SU-DHL-6 (cell line): ENCODE data around the gene LAMA2.

ENCODE experiments used
- H2AFZ ChIP-seq: fragments of 200-600 bp; sonication (generic); 2 replicates; pipeline ENCODE4 v1.6.1; 2014; ENCODE audit warnings: low read depth, mild to moderate bottlenecking, moderate library complexity, mixed read lengths, antibody characterized with exemption, low read length; ENCODE audit not compliant: severe bottlenecking
- H3F3A ChIP-seq: fragments of 200-600 bp; shearing (Covaris generic); 2 replicates; pipeline ENCODE4 v1.6.0; 2016; ENCODE audit warnings: antibody characterized with exemption, mild to moderate bottlenecking; ENCODE audit not compliant: insufficient read depth
- H3K27ac ChIP-seq: fragments of 200-600 bp; sonication (generic); 2 replicates; pipeline ENCODE4 v1.5.1; 2016; ENCODE audit warnings: low read depth, mild to moderate bottlenecking, low read length, moderate library complexity, mixed read lengths
- H3K27me3 ChIP-seq: fragments of 200-600 bp; sonication (generic), shearing (Covaris generic); 2 replicates; pipeline ENCODE4 v1.6.0; 2014; ENCODE audit warnings: mild to moderate bottlenecking, low read length
- H3K36me3 ChIP-seq: fragments of 200-600 bp; sonication (generic); 2 replicates; pipeline ENCODE4 v1.6.1; 2014; ENCODE audit warnings: mild to moderate bottlenecking, low read length, mixed read lengths
- H3K4me2 ChIP-seq: fragments of 300-600, 200-600 bp; shearing (Covaris generic), sonication (generic); 2 replicates; pipeline ENCODE4 v1.6.0; 2014; ENCODE audit warnings: low read length, low read depth, mild to moderate bottlenecking; ENCODE audit not compliant: poor library complexity, severe bottlenecking
- H3K4me3 ChIP-seq: fragments of 200-600 bp; sonication (generic); 2 replicates; pipeline ENCODE4 v1.5.1; 2014; ENCODE audit warnings: antibody characterized with exemption, low read length, mild to moderate bottlenecking, mixed read lengths; ENCODE audit not compliant: insufficient read depth, poor library complexity, severe bottlenecking
- H3K79me2 ChIP-seq: fragments of 200-600 bp; sonication (generic); 2 replicates; pipeline ENCODE4 v1.6.1; 2014; ENCODE audit warnings: mild to moderate bottlenecking, low read length, moderate library complexity; ENCODE audit not compliant: insufficient read depth
- H3K9ac ChIP-seq: fragments of 200-600 bp; sonication (generic); 2 replicates; pipeline ENCODE4 v1.7.0; 2014; ENCODE audit warnings: mild to moderate bottlenecking, low read length
- H3K9me2 ChIP-seq: fragments of 200-600 bp; sonication (generic); replicated peaks from 2 replicates; pipeline ENCODE4 v1.6.1; 2014; ENCODE audit warnings: low read length; ENCODE audit not compliant: insufficient read depth
- H3K9me3 ChIP-seq: fragments of 200-600 bp; sonication (generic); 2 replicates; pipeline ENCODE4 v1.6.1; 2014; ENCODE audit warnings: low read length, mixed read lengths; ENCODE audit not compliant: insufficient read depth
- H4K20me1 ChIP-seq: fragments of 200-600 bp; sonication (generic); 2 replicates; pipeline ENCODE4 v1.6.1; 2014; ENCODE audit warnings: low read depth, mild to moderate bottlenecking, antibody characterized with exemption, low read length, moderate library complexity, mixed read lengths
- CTCF ChIP-seq: fragments of 200-600 bp; sonication (generic); IDR thresholded peaks from one replicate; pipeline ENCODE4 v1.5.1; 2017; ENCODE audit warnings: antibody characterized with exemption, mild to moderate bottlenecking, low read length, moderate library complexity; ENCODE audit not compliant: insufficient read depth, poor library complexity, severe bottlenecking
- EZH2phosphoT487 ChIP-seq: fragments of 200-600 bp; sonication (generic), shearing (Covaris generic); conservative IDR thresholded peaks from 2 replicates; pipeline ENCODE4 v1.6.1; 2018; ENCODE audit warnings: mild to moderate bottlenecking, antibody characterized with exemption, low read length, moderate library complexity, mixed read lengths

LAMA2 gene

DNA sequence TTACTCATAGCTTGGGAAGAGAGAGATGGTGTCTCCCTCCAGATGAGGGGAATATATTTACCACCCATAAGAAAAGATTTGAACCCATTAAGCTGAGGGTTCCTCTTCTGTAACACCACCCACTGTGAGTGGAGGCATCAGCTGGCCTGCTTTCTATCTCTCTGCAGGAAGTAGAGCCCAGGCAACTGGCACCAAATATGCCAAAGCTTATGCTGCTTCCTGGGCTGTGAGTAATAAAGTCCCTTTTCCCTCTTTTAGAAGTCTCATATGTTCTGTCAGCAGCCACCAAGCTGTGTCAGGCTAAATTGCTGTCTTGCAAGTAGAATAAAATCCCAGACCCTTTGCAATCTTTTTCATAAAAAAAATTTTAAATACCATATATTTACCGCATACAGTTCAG lies 241.4 kb downstream of the LAMA2 start:
- Histone ChIP-seq H3K9ac (no peak overlapping the region), H2AFZ (no peak overlapping the region), H3K4me2 (no peak overlapping the region), H3F3A (no peaks in the 10 kb centered on the region), H3K27ac (no peak overlapping the region), H3K9me3 (no peaks in the 10 kb centered on the region), H3K36me3 (no peaks in the 10 kb centered on the region), H3K79me2 (no peaks in the 10 kb centered on the region), H3K4me3 (no peak overlapping the region), H3K9me2 (no peaks in the 10 kb centered on the region), H3K27me3 (no peaks in the 10 kb centered on the region), H4K20me1 (no peaks in the 10 kb centered on the region)
- no peak for TF ChIP-seq CTCF
- no peak for TF ChIP-seq EZH2phosphoT487

GRCh38 chr6:129130106-129130505 lies 247.2 kb downstream of the LAMA2 start:
- Histone ChIP-seq H2AFZ (no peak overlapping the region), H3K36me3 (no peaks in the 10 kb centered on the region), H3F3A (no peaks in the 10 kb centered on the region), H3K9ac (no peak overlapping the region), H3K9me3 (no peaks in the 10 kb centered on the region), H3K4me2 (no peak overlapping the region), H3K9me2 (no peaks in the 10 kb centered on the region), H3K27me3 (no peaks in the 10 kb centered on the region), H3K27ac (no peak overlapping the region), H3K79me2 (no peaks in the 10 kb centered on the region), H4K20me1 (no peaks in the 10 kb centered on the region), H3K4me3 (no peak overlapping the region)
- TF ChIP-seq CTCF: no peak
- TF ChIP-seq EZH2phosphoT487: no peak

- no peaks in the 10 kb centered on the region for H3K9me2 ChIP-seq
- no peak for TF ChIP-seq CTCF
- TF ChIP-seq EZH2phosphoT487: no peak
- H3K36me3 ChIP-seq: no peaks in the 10 kb centered on the region
- H4K20me1 ChIP-seq: no peaks in the 10 kb centered on the region
- H3K9me3 ChIP-seq: no peaks in the 10 kb centered on the region
- H3F3A ChIP-seq: no peaks in the 10 kb centered on the region
- H3K27me3 ChIP-seq: no peaks in the 10 kb centered on the region
- no peak overlapping the region for H3K9ac ChIP-seq
- H2AFZ ChIP-seq: no peak overlapping the region
- H3K4me2 ChIP-seq: no peak overlapping the region
- no peak overlapping the region for H3K27ac ChIP-seq
- H3K4me3 ChIP-seq: no peak overlapping the region
- no peaks in the 10 kb centered on the region for H3K79me2 ChIP-seq
Observed at GRCh38 chr6:129130959-129131681, 248.2 kb downstream of the LAMA2 start.
